ENCODE results near the gene GDF9.

DNA sequence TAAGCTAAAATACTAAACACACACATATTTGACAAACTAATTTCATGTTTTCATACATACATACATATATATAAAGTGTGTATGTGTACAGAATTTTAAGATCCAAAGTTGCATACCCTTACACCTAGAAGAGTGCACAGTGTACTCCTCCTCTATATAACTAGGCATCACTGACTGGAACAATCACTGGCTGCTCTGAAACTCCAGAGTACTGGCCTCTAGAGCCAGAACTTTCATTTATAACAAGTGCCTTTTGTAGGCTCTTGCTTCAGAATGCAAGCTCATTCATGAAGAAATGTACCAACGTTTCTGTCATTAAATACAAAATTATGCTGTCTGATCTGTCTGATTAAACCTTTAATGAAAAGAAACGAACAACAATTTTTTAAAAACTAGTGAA is 11.2 kb upstream of the GDF9 start:
- TF ChIP-seq CTCF (conservative IDR thresholded peaks at IDR 0.05; ENCODE audit: low read depth in 2 of 2), result no peak
- TF ChIP-seq EZH2phosphoT487 (IDR thresholded peaks at IDR 0.05; ENCODE audit: unreplicated experiment), result no peak
- TF ChIP-seq EZH2 (IDR thresholded peaks at IDR 0.05; ENCODE audit: low read depth, unreplicated experiment), result no peak
- TF ChIP-seq, protein P1, sequence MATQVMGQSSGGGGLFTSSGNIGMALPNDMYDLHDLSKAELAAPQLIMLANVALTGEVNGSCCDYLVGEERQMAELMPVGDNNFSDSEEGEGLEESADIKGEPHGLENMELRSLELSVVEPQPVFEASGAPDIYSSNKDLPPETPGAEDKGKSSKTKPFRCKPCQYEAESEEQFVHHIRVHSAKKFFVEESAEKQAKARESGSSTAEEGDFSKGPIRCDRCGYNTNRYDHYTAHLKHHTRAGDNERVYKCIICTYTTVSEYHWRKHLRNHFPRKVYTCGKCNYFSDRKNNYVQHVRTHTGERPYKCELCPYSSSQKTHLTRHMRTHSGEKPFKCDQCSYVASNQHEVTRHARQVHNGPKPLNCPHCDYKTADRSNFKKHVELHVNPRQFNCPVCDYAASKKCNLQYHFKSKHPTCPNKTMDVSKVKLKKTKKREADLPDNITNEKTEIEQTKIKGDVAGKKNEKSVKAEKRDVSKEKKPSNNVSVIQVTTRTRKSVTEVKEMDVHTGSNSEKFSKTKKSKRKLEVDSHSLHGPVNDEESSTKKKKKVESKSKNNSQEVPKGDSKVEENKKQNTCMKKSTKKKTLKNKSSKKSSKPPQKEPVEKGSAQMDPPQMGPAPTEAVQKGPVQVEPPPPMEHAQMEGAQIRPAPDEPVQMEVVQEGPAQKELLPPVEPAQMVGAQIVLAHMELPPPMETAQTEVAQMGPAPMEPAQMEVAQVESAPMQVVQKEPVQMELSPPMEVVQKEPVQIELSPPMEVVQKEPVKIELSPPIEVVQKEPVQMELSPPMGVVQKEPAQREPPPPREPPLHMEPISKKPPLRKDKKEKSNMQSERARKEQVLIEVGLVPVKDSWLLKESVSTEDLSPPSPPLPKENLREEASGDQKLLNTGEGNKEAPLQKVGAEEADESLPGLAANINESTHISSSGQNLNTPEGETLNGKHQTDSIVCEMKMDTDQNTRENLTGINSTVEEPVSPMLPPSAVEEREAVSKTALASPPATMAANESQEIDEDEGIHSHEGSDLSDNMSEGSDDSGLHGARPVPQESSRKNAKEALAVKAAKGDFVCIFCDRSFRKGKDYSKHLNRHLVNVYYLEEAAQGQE (IDR thresholded peaks at IDR 0.05; ENCODE audit: unreplicated experiment), result no peak
- TF ChIP-seq POLR2AphosphoS5 (IDR thresholded peaks at IDR 0.05; ENCODE audit: low read depth), result no peak
- TF ChIP-seq, protein P2, sequence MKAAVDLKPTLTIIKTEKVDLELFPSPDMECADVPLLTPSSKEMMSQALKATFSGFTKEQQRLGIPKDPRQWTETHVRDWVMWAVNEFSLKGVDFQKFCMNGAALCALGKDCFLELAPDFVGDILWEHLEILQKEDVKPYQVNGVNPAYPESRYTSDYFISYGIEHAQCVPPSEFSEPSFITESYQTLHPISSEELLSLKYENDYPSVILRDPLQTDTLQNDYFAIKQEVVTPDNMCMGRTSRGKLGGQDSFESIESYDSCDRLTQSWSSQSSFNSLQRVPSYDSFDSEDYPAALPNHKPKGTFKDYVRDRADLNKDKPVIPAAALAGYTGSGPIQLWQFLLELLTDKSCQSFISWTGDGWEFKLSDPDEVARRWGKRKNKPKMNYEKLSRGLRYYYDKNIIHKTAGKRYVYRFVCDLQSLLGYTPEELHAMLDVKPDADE (IDR thresholded peaks at IDR 0.05), result no peak
- TF ChIP-seq CREB1 (CRISPR knock-in tag; IDR thresholded peaks at IDR 0.05; ENCODE audit: low read depth), result no peak
